Neutrophil (primary cell): Measurements from ENCODE around the gene PIEZO2.
"Not testable (repeated sequence)": the region's sequence is repeated elsewhere in the genome, so short reads cannot be mapped to it uniquely, and the experiment has no call there.

Source experiments
- H3K27ac ChIP-seq: fragments of 200-600 bp; sonication (generic); 2 replicates; pipeline ENCODE4 v1.5.1; 2016; ENCODE audit warnings: mild to moderate bottlenecking, moderate library complexity
- H3K27me3 ChIP-seq: fragments of 200-600 bp; sonication (generic); 2 replicates; pipeline ENCODE4 v1.6.0; 2016; ENCODE audit warnings: mild to moderate bottlenecking
- H3K36me3 ChIP-seq: fragments of 200-600 bp; sonication (generic); 2 replicates; pipeline ENCODE4 v1.5.1; 2017
- H3K4me1 ChIP-seq, 2 experiments: fragments of 200-600 bp in 1 of 2; sonication (generic) in 1 of 2; 1 replicate in 1 of 2; 2 replicates in 1 of 2; pipeline versions ENCODE4 v1.5.1 to v1.6.1; 2013 to 2016; ENCODE audit warnings: low read depth in 1 of 2, low read length in 1 of 2, mild to moderate bottlenecking in 1 of 2, moderate library complexity in 1 of 2; ENCODE audit not compliant: control insufficient read depth in 1 of 2, insufficient read depth in 1 of 2
- H3K4me3 ChIP-seq, 2 experiments: fragments of 200-600 bp in 1 of 2; sonication (generic) in 1 of 2; 1 replicate in 1 of 2; 2 replicates in 1 of 2; pipeline ENCODE4 v1.5.1; 2013 to 2016; ENCODE audit warnings: low read depth in 1 of 2, low read length in 1 of 2, mild to moderate bottlenecking in 1 of 2, moderate library complexity in 1 of 2
- H3K9me3 ChIP-seq: fragments of 200-600 bp; sonication (generic); 2 replicates; pipeline ENCODE4 v1.5.1; 2016
- TF ChIP-seq, protein P1 (sequence below): fragments of 200-600 bp; sonication (generic); IDR thresholded peaks from 2 replicates; pipeline ENCODE4 v1.5.1; 2016; ENCODE audit warnings: antibody characterized with exemption

PIEZO2 gene

DNA sequence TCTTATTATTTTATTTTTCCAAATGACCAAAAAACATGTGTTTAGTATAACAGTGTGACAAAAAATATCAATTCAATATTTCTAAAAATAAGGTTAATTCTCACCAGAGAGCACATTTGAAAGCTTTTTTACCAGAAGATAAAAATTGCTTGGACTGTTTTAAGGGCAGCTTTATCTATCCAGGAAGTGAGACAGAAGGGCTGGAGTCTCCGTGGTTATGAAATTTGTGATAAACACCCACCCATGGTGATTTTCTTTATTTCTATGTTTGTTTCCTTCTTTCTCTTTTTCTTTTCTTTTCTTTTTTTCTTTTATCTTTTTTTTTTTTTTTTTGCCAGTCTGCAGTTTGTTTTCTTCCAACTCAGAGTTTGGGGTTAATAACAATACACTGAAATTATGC, 298.5 kb downstream of the PIEZO2 start:
- no peak overlapping the region for H3K27ac ChIP-seq
- no peaks in the 10 kb centered on the region for H3K27me3 ChIP-seq
- no peaks in the 10 kb centered on the region for H3K36me3 ChIP-seq
- H3K9me3 ChIP-seq, result no peaks in the 10 kb centered on the region
- TF ChIP-seq, protein P1, sequence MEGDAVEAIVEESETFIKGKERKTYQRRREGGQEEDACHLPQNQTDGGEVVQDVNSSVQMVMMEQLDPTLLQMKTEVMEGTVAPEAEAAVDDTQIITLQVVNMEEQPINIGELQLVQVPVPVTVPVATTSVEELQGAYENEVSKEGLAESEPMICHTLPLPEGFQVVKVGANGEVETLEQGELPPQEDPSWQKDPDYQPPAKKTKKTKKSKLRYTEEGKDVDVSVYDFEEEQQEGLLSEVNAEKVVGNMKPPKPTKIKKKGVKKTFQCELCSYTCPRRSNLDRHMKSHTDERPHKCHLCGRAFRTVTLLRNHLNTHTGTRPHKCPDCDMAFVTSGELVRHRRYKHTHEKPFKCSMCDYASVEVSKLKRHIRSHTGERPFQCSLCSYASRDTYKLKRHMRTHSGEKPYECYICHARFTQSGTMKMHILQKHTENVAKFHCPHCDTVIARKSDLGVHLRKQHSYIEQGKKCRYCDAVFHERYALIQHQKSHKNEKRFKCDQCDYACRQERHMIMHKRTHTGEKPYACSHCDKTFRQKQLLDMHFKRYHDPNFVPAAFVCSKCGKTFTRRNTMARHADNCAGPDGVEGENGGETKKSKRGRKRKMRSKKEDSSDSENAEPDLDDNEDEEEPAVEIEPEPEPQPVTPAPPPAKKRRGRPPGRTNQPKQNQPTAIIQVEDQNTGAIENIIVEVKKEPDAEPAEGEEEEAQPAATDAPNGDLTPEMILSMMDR, result no peak
- H3K4me1 ChIP-seq, result no peaks in the 10 kb centered on the region
- no peak overlapping the region for H3K4me3 ChIP-seq

DNA sequence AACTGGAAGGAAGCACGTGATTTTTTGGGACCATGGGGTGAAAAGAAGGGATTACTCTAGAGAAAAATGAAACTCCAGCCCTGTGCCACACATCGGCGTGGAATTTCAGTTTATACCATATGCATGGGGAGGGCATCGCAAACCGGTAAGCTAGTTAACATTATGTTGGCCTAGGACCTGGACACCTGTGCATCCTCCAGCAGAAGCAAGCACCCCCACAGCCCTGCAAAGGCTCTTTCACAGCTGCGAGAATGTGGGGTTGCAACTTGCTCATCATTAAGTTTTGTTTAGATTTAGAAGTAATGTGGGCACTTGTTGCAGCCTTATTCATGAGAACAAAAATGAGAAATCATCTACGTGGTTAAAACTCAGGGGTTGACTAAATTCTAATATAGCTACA, 299.2 kb downstream of the PIEZO2 start:
- no peaks in the 10 kb centered on the region for H3K4me1 ChIP-seq
- H3K27me3 ChIP-seq, result no peaks in the 10 kb centered on the region
- no peaks in the 10 kb centered on the region for H3K9me3 ChIP-seq
- H3K27ac ChIP-seq, result no peak overlapping the region
- no peak overlapping the region for H3K4me3 ChIP-seq
- no peaks in the 10 kb centered on the region for H3K36me3 ChIP-seq
- TF ChIP-seq, protein P1, result no peak

DNA sequence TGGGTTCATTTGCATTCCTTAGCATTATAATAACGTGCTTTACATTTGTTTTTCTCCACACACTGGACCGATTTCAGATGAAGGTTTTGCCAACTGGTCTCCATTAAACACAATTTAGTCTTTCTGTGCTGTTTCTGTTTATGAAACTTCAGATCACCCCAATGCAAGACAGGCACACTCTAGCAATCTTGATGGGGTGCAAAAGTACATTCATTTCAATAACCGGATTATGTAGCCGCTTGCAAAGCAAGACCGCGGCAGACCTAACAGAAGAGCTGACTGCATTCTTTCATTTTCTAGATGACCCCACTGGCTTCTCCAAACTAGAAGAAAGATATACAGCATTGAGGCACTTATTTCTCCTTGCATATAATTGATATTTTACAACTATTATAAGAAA, 301.5 kb downstream of the PIEZO2 start:
- Histone ChIP-seq H3K4me3 (no peak overlapping the region), H3K36me3 (no peaks in the 10 kb centered on the region), H3K27ac (no peak overlapping the region), H3K4me1 (no peaks in the 10 kb centered on the region), H3K9me3 (no peaks in the 10 kb centered on the region), H3K27me3 (no peaks in the 10 kb centered on the region)
- TF ChIP-seq, protein P1, result no peak

DNA sequence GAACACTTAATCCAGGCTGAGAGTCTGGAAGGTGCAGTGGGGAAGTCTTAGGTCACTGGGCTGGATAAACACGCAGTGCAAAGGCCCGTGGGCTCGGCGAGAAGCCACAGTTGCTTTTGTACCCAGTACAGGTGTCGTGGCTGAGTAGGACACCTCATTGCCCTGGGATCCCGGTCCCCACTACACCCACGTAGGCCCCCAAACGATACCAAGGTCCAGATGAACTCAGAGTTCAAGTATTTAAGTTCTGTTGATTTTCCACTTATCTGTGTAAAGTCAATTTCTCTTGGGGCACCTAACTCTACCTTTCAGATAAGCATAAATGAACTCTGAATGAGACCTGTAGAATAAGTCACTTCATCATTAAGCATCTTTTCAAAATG, 302.0 kb downstream of the PIEZO2 start:
- H3K36me3 ChIP-seq, result no peaks in the 10 kb centered on the region
- no peak overlapping the region for H3K4me3 ChIP-seq

DNA sequence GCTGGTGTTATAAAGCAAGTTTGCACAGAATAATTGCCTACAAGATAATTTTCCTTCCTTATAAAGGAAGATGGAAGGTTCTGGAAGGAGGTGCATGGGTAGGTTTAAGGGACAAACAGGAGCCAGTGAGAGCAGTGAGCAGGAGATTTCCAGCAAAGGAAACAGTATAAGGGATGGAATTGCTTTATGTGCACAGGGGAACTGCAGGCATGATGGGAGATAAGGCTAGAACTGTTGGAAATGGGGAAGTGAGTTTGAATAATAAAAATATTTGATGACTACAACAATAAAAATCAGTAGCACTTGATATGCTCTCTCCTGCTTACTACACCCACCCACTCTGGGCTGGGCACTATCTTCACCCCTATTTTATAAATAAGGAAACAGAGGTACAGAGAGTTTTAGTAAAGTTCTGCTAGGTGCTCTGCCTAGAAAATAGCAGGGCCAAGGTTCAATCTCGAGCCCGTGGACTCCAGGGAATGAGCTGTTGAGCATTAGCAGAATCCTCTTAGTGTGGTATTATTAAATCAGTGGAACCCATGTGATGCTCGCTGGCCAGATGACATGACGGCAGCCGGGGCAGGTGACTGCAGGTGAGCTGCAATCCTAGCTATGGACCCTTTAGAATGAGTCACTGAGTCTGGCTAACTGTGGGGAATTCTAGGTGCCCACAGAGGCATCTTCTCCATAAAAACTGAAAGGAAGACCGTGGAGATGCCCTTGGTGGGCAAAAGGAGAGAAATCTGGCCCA, 302.5 kb downstream of the PIEZO2 start:
- H3K9me3 ChIP-seq, result no peaks in the 10 kb centered on the region
- H3K27me3 ChIP-seq, result no peaks in the 10 kb centered on the region
- no peak overlapping the region for H3K4me3 ChIP-seq
- no peaks in the 10 kb centered on the region for H3K4me1 ChIP-seq
- no peaks in the 10 kb centered on the region for H3K36me3 ChIP-seq
- no peak overlapping the region for H3K27ac ChIP-seq
- TF ChIP-seq, protein P1, result no peak

More for the DNA sequence above, 302.0 kb downstream of the PIEZO2 start:
- TF ChIP-seq, protein P1, result no peak
- no peaks in the 10 kb centered on the region for H3K27me3 ChIP-seq
- no peak overlapping the region for H3K27ac ChIP-seq
- no peaks in the 10 kb centered on the region for H3K4me1 ChIP-seq
- H3K9me3 ChIP-seq, result no peaks in the 10 kb centered on the region

DNA sequence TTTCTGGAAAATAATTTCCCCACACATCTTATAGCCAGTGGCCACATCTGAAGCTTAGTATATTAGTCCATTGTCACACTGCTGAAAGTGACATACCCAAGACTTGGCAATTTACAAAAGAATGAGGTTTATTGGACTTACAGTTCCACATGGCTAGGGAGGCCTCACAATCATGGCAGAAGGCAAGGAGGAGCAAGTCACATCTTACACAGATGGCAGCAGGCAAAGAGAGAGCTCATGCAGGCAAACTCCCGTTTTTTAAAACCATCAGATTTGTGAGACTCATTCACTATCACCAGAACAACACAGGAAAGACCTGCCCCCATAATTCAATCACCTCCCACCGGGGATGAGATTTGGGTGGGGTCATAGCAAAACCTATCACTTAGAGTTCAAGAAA, 303.3 kb downstream of the PIEZO2 start:
- not testable (repeated sequence) for H3K4me3 ChIP-seq, H3K4me1 ChIP-seq, H3K27ac ChIP-seq, H3K36me3 ChIP-seq, H3K9me3 ChIP-seq, H3K27me3 ChIP-seq
